MM.1S (cell line): Measurements from ENCODE around the gene HERC4.

ENCODE experiments used
- EZH2 ChIP-seq: fragments of 300-600 bp; sonication (generic); optimal IDR thresholded peaks from 2 replicates; pipeline ENCODE3; 2017; ENCODE audit warnings: low read depth, mild to moderate bottlenecking, antibody characterized with exemption, low read length, mixed read lengths
- EZH2phosphoT487 ChIP-seq: fragments of 300-600 bp; sonication (generic); IDR thresholded peaks from 2 replicates; pipeline ENCODE4 v1.6.1; 2018; ENCODE audit warnings: antibody characterized with exemption, low read length
- TF ChIP-seq, protein P1 (sequence below): fragments of 300-600 bp; sonication (generic); IDR thresholded peaks from 2 replicates; pipeline ENCODE4 v1.5.1; 2016; ENCODE audit warnings: antibody characterized with exemption, low read length, mixed read lengths

DNA sequence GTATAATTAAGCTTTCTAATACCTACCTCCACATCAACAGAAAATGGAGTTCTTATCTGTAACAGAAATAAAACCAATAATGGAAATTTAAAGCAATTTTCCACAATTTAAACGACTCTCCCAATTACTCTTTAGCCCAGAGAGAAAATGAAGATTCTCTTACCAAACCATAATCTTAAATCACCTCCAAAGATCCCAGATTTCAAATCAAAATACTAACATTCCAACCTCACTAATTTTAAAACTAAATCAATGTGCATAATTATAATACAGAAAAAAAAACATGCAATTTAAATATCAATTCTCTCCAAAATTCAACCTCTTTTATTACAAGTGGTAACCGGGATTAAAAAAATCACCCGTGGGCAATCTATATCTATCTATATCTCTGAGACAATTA lies 1.5 kb downstream of the HERC4 start:
- TF ChIP-seq, protein P1, sequence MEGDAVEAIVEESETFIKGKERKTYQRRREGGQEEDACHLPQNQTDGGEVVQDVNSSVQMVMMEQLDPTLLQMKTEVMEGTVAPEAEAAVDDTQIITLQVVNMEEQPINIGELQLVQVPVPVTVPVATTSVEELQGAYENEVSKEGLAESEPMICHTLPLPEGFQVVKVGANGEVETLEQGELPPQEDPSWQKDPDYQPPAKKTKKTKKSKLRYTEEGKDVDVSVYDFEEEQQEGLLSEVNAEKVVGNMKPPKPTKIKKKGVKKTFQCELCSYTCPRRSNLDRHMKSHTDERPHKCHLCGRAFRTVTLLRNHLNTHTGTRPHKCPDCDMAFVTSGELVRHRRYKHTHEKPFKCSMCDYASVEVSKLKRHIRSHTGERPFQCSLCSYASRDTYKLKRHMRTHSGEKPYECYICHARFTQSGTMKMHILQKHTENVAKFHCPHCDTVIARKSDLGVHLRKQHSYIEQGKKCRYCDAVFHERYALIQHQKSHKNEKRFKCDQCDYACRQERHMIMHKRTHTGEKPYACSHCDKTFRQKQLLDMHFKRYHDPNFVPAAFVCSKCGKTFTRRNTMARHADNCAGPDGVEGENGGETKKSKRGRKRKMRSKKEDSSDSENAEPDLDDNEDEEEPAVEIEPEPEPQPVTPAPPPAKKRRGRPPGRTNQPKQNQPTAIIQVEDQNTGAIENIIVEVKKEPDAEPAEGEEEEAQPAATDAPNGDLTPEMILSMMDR = no peak
- no peak for TF ChIP-seq EZH2
- TF ChIP-seq EZH2phosphoT487 = no peak
